CD4-positive, alpha-beta T cell treated with Interleukin-17A for 4 hours (primary cell): ENCODE measurements around the gene PLCL2.
A peak's percentile ranks its signal among the peaks of the same experiment; 100 is the strongest.
"Not testable (repeated sequence)": the region's sequence is repeated elsewhere in the genome, so short reads cannot be mapped to it uniquely, and the experiment has no call there.

Experiments
- DNase-seq: peaks from one replicate; pipeline ENCODE4 v3.0.0-alpha.2; 2020; ENCODE audit warnings: mixed read lengths

PLCL2 gene

DNA sequence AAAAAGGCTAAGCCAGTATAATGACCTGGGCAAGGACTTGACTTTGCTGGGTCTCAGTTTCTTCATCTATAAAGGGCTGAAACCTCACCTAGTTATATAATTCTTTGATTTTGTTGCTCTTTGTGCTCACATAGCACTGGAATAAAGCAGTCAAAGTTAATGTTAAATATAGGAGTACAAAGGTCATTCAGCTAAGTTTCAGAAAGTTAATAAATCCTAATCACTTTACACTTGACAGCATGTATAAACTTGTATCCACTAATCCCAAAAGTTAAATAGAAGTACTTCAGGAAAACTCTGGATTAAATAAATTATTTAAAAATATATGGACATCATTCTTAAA lies 33.9 kb downstream of the PLCL2 start:
- no peak for DNase-seq

- DNase-seq = no peak
These were observed 38.4 kb downstream of the PLCL2 start for GRCh38 chr3:16923112-16923511.

DNA sequence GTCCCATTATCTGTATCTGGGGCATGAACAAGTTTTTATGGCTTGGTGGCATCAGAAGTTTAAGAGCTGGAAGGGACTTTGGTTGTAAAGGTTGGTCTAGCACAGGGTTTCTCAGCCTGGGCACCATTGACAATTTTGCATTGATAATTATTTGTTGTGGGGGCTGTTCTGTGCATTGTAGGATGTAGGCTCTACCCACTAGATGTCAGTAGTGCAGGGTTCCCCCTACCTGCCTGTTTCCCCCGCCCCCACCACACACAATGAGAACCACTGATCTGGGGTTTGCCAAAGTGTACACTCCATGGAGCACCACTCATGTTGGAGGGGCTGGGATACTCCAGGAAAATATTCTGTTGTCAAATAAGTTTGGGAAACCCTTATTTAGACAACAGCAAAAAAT lies 42.7 kb downstream of the PLCL2 start:
- no peak for DNase-seq

GRCh38 chr3:16928386-16929132 lies 43.8 kb downstream of the PLCL2 start:
- DNase-seq = no peak

- no peak for DNase-seq
These were observed 44.6 kb downstream of the PLCL2 start for GRCh38 chr3:16929311-16929710.

- DNase-seq = no peak
These were observed 48.1 kb downstream of the PLCL2 start for GRCh38 chr3:16932877-16933276.

DNA sequence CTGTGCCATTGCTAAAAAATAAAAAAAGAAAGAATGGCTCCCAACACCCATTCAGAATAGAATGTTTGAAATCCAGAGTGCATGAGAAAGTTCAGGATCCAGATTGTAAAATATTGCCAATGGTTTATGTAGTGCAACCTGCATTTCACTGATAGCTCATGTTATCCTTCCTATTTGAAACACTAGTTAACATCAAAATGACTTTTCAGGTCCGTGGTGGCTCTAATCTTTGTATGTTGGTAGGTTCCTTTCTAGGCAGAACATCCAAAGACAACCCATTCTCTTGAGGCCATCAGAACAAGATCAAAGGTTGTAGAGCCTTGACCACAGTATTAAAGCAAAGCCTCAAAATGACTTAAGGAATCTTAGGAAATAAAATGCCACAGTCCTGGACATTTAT lies 51.0 kb downstream of the PLCL2 start:
- no peak for DNase-seq

DNA sequence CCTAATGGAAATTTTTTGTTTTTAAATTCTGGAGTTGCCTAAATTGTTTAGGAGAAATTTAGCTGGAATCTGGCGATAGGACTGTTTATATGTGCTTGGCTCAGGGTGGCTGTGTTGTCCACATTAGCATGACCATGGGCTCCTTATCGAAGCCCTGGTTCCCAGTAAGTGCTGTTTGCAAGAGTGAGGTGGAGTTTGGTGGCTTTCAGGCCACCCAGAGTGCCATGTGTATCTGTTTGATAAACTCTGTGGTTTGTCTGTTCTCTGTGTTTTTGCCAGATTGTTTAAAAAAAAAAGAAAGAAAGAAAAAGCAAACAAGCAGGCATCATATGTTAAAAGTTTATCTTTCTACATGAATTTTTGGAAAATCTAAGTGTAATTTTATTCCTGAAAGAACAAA lies 51.5 kb downstream of the PLCL2 start:
- peak; percentile 37 for DNase-seq

- DNase-seq = no peak
These were observed 52.0 kb downstream of the PLCL2 start for GRCh38 chr3:16936676-16937230.

DNA sequence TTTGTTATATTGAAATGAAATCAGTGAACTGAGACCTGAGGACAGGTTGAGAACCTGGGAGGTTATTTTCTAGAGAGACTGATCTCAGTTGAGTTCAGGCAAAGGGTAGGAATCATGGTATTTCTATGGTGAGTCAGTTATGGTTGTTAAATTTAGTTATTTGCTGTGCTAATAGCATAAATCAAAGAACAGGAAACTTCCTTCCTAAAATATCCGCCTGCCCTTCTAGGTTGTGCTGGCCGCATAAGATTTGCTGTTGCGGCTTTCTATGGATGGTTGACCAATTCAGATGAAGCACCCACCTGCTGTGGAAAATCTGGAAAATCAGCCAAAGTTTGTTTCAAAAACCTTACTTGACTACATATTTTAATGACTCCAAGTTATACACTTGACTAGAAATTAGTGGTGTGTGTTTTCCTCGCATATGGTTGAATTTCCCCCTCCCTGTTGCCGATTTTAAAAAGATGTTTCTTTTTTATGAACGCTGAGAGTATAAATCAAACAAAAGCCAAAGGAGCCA lies 52.6 kb downstream of the PLCL2 start:
- no peak for DNase-seq

DNA sequence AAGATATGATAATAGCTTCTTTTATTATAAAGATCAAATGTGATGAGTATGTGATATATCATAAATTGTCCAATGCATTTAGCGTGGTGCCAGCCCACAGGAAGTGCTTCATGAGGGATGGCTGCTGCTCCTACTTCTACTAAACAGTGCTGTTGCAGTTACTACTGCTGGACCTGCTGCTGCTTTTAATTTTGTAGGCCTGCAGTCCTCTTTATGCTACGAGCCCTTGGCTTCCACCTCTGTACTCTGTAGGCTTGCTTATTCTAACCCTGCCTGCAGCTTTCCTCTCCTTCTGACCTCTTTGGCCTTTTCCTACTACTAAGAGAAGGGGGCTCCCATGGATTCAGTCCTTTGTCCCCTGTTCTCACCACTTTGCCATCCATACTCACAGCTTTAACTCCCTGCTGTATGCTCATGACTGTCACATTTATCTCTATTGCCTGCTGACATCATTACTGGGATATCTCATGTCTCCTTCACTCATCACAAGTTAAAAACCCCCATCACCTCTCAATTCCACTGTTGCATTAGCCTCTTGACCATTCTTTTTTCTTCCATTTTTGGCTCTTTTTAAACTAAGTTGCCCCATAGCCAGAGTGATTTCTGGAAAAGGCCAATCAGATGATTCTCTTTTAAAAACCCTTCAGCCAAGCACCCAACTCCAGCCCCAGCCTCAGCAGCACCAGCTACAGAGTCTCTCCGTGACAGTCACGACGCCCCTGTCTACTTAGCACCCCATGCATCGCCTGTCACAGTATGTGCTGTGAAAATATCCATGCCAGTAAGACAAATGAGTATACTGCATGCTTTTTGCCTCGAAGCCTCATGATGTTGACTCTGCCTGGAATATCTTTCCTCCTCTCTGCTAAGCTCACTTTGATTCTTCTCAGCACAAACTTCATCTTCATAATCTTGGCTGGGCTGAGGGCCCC lies 56.3 kb downstream of the PLCL2 start:
- no peak for DNase-seq

DNA sequence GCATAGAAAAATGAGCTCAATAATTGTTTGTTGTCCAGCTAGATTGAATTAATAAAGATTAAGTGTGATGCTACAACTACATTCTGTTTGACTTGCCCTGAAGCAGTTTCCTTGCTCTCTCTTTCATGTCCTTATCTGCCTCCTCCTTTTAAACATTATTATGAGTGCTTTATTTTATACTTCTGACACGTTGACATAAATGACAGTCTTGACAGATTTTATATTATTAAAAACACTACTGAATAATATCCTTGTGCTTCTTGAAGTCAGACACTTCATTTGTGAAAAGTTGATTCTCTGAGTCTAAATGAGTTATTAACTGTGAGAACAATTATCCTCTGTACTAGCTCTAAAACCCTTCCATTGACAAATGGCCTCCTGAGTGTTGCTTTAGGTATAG lies 58.2 kb downstream of the PLCL2 start:
- DNase-seq = no peak

DNA sequence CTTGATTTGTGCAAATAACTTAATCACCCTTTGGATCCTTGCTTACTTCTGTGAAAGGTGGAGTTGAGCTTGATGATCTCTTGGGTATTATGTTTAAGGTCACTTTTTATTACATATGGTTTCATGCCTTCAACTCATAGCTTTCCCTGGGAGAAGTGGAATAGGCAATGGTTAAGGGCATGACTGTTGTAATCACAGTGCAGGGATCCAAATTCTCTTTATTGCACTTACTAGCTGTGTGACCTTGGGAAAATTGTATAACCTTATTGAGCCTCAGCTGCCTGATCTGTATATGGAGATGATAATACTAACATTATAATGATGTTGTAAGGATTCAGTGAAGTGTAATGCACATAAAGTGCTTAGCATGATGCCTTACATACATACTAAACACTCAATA lies 59.1 kb downstream of the PLCL2 start:
- DNase-seq = no peak

DNA sequence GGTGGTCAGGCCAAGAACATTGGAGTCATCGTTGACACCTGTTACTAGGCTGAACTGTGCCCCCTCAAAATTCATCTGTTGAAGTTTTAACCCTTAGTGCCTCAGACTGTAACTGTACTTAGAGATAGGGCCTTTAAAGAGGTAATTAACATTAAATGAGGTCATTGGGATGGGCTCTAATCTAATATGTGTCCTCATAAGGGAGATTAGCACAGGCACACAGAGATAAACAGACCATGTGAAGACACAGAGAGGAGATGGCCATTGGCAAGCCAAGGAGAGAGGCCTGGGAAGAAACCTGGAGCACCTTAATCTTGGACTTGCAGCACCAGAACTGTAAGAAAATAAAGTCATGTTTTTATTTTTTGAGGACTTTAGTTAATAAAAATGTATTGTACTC lies 59.6 kb downstream of the PLCL2 start:
- DNase-seq = no peak

GRCh38 chr3:16945330-16945729 lies 60.6 kb downstream of the PLCL2 start:
- DNase-seq = no peak

GRCh38 chr3:16950282-16950681 lies 65.5 kb downstream of the PLCL2 start:
- no peak for DNase-seq

- no peak for DNase-seq
These were observed 66.1 kb downstream of the PLCL2 start for GRCh38 chr3:16950845-16951244.

DNA sequence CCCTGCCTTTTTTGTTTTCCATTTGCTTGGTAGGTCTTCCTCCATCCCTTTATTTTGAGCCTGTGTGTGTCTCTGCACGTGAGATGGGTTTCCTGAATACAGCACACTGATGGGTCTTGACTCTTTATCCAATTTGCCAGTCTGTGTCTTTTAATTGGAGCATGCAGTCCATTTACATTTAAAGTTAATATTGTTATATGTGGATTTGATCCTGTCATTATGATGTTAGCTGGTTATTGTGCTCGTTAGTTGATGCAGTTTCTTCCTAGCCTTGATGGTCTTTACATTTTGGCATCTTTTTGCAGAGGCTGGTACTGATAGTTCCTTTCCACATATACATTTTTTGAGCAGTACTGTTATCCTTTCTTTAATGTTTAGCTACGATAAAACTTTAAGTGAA lies 73.1 kb downstream of the PLCL2 start:
- DNase-seq = not testable (repeated sequence)

DNA sequence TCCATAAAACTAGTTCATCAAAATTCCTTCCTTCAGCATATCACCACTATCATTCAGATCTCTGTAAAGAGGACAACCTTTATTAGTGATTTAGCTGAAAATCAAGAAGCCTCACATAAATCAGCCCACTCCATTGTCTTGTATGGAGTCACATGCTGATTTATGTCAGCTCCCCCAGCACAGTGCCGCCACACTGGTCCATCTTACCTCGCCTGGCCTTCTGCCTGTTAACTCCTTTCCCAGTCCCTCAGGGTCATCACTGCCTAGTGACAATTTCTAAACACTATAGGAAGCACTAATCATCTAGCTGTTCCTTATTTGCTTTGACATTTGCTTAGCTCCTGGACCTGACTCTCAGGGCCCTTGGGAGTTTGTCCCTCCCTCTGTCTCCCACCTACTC lies 75.4 kb downstream of the PLCL2 start:
- DNase-seq = no peak

DNA sequence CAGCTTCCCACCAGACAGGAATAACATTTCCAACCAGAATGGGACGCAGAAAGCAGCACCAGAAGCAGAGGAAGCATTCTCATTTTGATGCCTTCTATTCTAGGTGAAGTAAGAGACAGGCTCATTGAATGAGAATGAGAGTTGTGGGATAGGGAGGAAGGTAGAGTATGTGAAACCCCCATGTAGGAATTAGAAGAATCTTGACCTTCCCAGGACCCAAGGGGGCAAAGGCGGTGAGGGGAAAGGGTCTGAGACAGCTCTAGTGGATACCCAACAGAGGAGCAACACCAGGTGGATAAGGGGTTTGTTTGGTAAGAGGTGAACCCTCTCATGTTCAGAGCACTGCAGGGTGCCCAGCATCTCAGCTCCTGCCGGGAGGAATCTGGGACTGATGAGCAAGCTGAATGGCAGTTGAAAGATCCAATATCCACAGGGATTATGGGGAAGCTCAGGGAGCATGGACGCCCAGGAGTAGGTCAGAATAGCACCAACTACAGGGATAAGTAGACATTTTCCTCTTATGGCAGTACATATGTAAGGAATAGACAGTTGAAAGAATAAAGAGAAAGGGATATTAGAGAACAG lies 77.0 kb downstream of the PLCL2 start:
- no peak for DNase-seq

DNA sequence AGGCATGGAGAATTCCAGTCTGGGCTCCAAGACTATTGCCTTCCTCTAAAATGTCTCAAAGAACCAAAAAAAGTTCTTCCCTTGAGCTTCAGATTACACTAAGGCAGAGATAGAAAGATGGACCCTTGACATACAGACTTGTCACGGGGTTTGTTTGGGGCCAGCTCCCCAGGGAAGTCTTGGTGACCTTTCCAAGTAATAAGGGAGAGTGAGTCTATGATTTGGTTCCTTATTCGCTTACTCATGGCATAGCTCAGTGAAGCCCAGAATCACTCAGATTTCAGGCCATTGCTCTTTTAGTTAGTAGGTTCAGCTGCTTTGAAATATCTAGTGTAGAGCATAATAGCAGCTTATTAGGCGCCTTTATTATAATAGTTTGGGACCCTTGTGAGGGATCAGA lies 90.3 kb downstream of the PLCL2 start:
- DNase-seq = no peak

GRCh38 chr3:16978234-16978920 lies 93.6 kb downstream of the PLCL2 start:
- no peak for DNase-seq

GRCh38 chr3:16978921-16979271 lies 94.1 kb downstream of the PLCL2 start:
- DNase-seq = no peak
